Gastroesophageal sphincter (tissue), 3 donors: ENCODE data around the gene C11orf16.

Experiments
- EP300 ChIP-seq: sonication (generic); formaldehyde crosslinking; IDR thresholded peaks from one replicate; pipeline ENCODE4 v1.6.1; 2017; ENCODE audit warnings: antibody characterized with exemption, mild to moderate bottlenecking
- POLR2A ChIP-seq, 2 donors: fragments of 450-650 bp; IDR thresholded peaks; one replicate each; pipeline ENCODE4 v1.6.1; 2017; ENCODE audit warnings: antibody characterized with exemption in 2 of 2, mild to moderate bottlenecking in 2 of 2, moderate library complexity in 1 of 2
- POLR2AphosphoS5 ChIP-seq: sonication (generic); formaldehyde crosslinking; IDR thresholded peaks from one replicate; pipeline ENCODE4 v1.6.1; 2017; ENCODE audit warnings: antibody characterized with exemption
- TF ChIP-seq, protein P1 (sequence below), 4 experiments: fragments of 200-600 bp in 2 of 4; fragments of 450-650 bp in 2 of 4; sonication (generic) in 1 of 4; IDR thresholded peaks; one replicate each; pipeline ENCODE4 v1.5.1; 2017 to 2019; ENCODE audit warnings: antibody characterized with exemption in 4 of 4, mild to moderate bottlenecking in 2 of 4, moderate library complexity in 2 of 4

DNA sequence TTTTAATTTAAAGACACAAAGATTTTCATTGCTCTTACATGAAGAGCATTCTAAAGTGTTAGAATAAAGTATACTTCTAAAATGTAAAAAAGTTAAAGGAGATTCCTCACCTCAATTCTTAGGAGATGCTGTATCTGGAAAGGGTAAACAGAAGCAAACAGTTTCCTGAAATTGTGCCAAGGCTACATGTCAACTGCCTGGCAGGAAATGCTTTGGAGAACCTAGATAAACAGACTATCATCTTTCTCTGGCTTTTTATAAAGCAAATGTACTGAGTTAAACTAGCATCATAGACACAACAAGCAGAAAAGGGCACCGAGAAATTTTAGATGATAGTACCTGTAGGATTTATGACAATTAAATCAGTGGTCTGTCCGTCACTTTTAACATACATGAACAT, 46.4 kb downstream of the C11orf16 start:
- TF ChIP-seq, protein P1, sequence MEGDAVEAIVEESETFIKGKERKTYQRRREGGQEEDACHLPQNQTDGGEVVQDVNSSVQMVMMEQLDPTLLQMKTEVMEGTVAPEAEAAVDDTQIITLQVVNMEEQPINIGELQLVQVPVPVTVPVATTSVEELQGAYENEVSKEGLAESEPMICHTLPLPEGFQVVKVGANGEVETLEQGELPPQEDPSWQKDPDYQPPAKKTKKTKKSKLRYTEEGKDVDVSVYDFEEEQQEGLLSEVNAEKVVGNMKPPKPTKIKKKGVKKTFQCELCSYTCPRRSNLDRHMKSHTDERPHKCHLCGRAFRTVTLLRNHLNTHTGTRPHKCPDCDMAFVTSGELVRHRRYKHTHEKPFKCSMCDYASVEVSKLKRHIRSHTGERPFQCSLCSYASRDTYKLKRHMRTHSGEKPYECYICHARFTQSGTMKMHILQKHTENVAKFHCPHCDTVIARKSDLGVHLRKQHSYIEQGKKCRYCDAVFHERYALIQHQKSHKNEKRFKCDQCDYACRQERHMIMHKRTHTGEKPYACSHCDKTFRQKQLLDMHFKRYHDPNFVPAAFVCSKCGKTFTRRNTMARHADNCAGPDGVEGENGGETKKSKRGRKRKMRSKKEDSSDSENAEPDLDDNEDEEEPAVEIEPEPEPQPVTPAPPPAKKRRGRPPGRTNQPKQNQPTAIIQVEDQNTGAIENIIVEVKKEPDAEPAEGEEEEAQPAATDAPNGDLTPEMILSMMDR (IDR thresholded peaks at IDR 0.05): no peak
- no peak for TF ChIP-seq POLR2A (IDR thresholded peaks at IDR 0.05)
- no peak for TF ChIP-seq EP300
- no peak for TF ChIP-seq POLR2AphosphoS5
